H9 (cell line): Measurements from ENCODE around the gene CD7. TPM values are rescaled to one million over a fixed set of nuclear protein-coding genes. Genes with fewer than 3 reads are reported as not detected.

Source experiments
- DNase-seq: peaks from one replicate; pipeline ENCODE4 v3.0.0-alpha.2; 2017
- H2AFZ ChIP-seq: one replicate; pipeline ENCODE4 v1.6.1; 2013; ENCODE audit warnings: mild to moderate bottlenecking, low read length, control low read depth, moderate library complexity
- H2AK5ac ChIP-seq: 2 replicates; pipeline ENCODE4 v1.6.1; 2013; ENCODE audit warnings: low read length, control low read depth, mixed read lengths; ENCODE audit not compliant: insufficient read length
- H2BK120ac ChIP-seq: one replicate; pipeline ENCODE4 v1.6.1; 2013; ENCODE audit warnings: low read depth, mild to moderate bottlenecking, low read length, control low read depth, inconsistent platforms; ENCODE audit not compliant: poor library complexity, severe bottlenecking
- H2BK12ac ChIP-seq: 2 replicates; pipeline ENCODE4 v1.6.1; 2013; ENCODE audit warnings: low read length, control low read depth, mixed read lengths, low read depth; ENCODE audit not compliant: insufficient read length
- H2BK15ac ChIP-seq: 2 replicates; pipeline ENCODE4 v1.6.1; 2013; ENCODE audit warnings: low read depth, low read length, control low read depth
- H2BK20ac ChIP-seq: one replicate; pipeline ENCODE4 v1.6.1; 2013; ENCODE audit warnings: low read depth, mild to moderate bottlenecking, low read length, control low read depth, inconsistent platforms; ENCODE audit not compliant: poor library complexity, severe bottlenecking
- H2BK5ac ChIP-seq: 2 replicates; pipeline ENCODE4 v1.6.1; 2013; ENCODE audit warnings: low read length, control low read depth, mixed read lengths; ENCODE audit not compliant: insufficient read length
- H3K14ac ChIP-seq: 2 replicates; pipeline ENCODE4 v1.6.1; 2013; ENCODE audit warnings: low read length, control low read depth; ENCODE audit not compliant: insufficient read depth
- H3K18ac ChIP-seq: 2 replicates; pipeline ENCODE4 v1.6.1; 2013; ENCODE audit warnings: low read depth, mild to moderate bottlenecking, mixed read lengths, low read length, control low read depth; ENCODE audit not compliant: insufficient read length
- H3K23ac ChIP-seq: 2 replicates; pipeline ENCODE4 v1.6.1; 2013; ENCODE audit warnings: low read length, control low read depth, mixed read lengths, low read depth; ENCODE audit not compliant: insufficient read length
- H3K23me2 ChIP-seq: 2 replicates; pipeline ENCODE4 v1.6.1; 2013; ENCODE audit warnings: low read depth, mild to moderate bottlenecking, mixed read lengths, low read length, control low read depth; ENCODE audit not compliant: insufficient read length, poor library complexity, severe bottlenecking
- H3K27ac ChIP-seq: 2 replicates; pipeline ENCODE4 v1.5.1; 2013; ENCODE audit warnings: low read length, control low read depth, mixed read lengths, low read depth; ENCODE audit not compliant: insufficient read length
- H3K27me3 ChIP-seq: 2 replicates; pipeline ENCODE4 v1.6.1; 2013; ENCODE audit warnings: low read length, control low read depth, inconsistent platforms; ENCODE audit not compliant: insufficient read depth
- H3K4ac ChIP-seq: 2 replicates; pipeline ENCODE4 v1.6.1; 2013; ENCODE audit warnings: low read depth, mild to moderate bottlenecking, control low read depth, inconsistent platforms, low read length, moderate library complexity
- H3K4me1 ChIP-seq: 2 replicates; pipeline ENCODE4 v1.6.1; 2013; ENCODE audit warnings: low read length, control low read depth, inconsistent platforms; ENCODE audit not compliant: insufficient read depth
- H3K4me2 ChIP-seq: 2 replicates; pipeline ENCODE4 v1.6.1; 2013; ENCODE audit warnings: low read length, control low read depth, mixed read lengths; ENCODE audit not compliant: insufficient read length, insufficient read depth
- H3K56ac ChIP-seq: 2 replicates; pipeline ENCODE4 v1.6.1; 2013; ENCODE audit warnings: low read depth, mild to moderate bottlenecking, mixed read lengths, low read length, control low read depth; ENCODE audit not compliant: insufficient read length
- H3K79me1 ChIP-seq: 2 replicates; pipeline ENCODE4 v1.6.1; 2013; ENCODE audit warnings: low read depth, mild to moderate bottlenecking, moderate library complexity, low read length, control low read depth, inconsistent platforms; ENCODE audit not compliant: insufficient read depth, poor library complexity, severe bottlenecking
- H3K79me2 ChIP-seq: 2 replicates; pipeline ENCODE4 v1.6.1; 2013; ENCODE audit warnings: low read length, control low read depth, inconsistent platforms; ENCODE audit not compliant: insufficient read depth
- H3K9ac ChIP-seq: 2 replicates; pipeline ENCODE4 v1.6.1; 2013; ENCODE audit warnings: low read length, control low read depth, mixed read lengths; ENCODE audit not compliant: insufficient read length; ENCODE audit errors: extremely low read depth
- H3K9me3 ChIP-seq: one replicate; pipeline ENCODE4 v1.6.1; 2013; ENCODE audit warnings: low read depth, low read length, inconsistent platforms; ENCODE audit not compliant: control insufficient read depth
- H3T11ph ChIP-seq: one replicate; pipeline ENCODE4 v1.6.1; 2013; ENCODE audit warnings: mild to moderate bottlenecking, low read length, control low read depth, inconsistent platforms
- H4K20me1 ChIP-seq: one replicate; pipeline ENCODE4 v1.6.1; 2013; ENCODE audit not compliant: control insufficient read depth, insufficient read length, insufficient read depth
- H4K5ac ChIP-seq: 2 replicates; pipeline ENCODE4 v1.6.1; 2013; ENCODE audit warnings: low read depth, mild to moderate bottlenecking, mixed read lengths, low read length, control low read depth; ENCODE audit not compliant: insufficient read length
- H4K8ac ChIP-seq: replicated peaks from 2 replicates; pipeline ENCODE4 v1.6.1; 2013; ENCODE audit warnings: low read length, control low read depth, mixed read lengths, low read depth; ENCODE audit not compliant: insufficient read length
- H4K91ac ChIP-seq: 2 replicates; pipeline ENCODE4 v1.6.1; 2013; ENCODE audit warnings: low read depth, mild to moderate bottlenecking, moderate library complexity, mixed read lengths, low read length, control low read depth; ENCODE audit not compliant: insufficient read length
- H3K27ac Mint-ChIP-seq, 3 experiments: 2 replicates in 2 of 3; 3 replicates in 1 of 3; pipeline ENCODE4 v1.8.0; 2020 to 2021; ENCODE audit warnings: mixed read lengths in 3 of 3, mild to moderate bottlenecking in 1 of 3, moderate library complexity in 1 of 3
- H3K27me3 Mint-ChIP-seq: 2 replicates; pipeline ENCODE4 v1.8.0; 2021; ENCODE audit warnings: low read depth, mild to moderate bottlenecking, moderate library complexity, mixed read lengths
- H3K36me3 Mint-ChIP-seq, 3 experiments: 2 replicates in 2 of 3; 3 replicates in 1 of 3; pipeline ENCODE4 v1.8.0; 2020 to 2021; ENCODE audit warnings: low read depth in 3 of 3, mixed read lengths in 3 of 3; ENCODE audit not compliant: insufficient read depth in 1 of 3
- H3K4me1 Mint-ChIP-seq, 2 experiments: 2 replicates each; pipeline ENCODE4 v1.8.0; 2020; ENCODE audit warnings: mixed read lengths in 2 of 2
- H3K4me3 Mint-ChIP-seq, 2 experiments: 2 replicates in 1 of 2; 3 replicates in 1 of 2; pipeline ENCODE4 v1.8.0; 2020 to 2021; ENCODE audit warnings: mild to moderate bottlenecking in 2 of 2, mixed read lengths in 2 of 2, moderate library complexity in 1 of 2
- H3K9me3 Mint-ChIP-seq, 2 experiments: 2 replicates in 1 of 2; 3 replicates in 1 of 2; pipeline ENCODE4 v1.8.0; 2020; ENCODE audit warnings: mild to moderate bottlenecking in 2 of 2, mixed read lengths in 2 of 2, moderate library complexity in 1 of 2
- WGBS: extraction: QIAGEN DNeasy Blood & Tissue Kit; methylation state at CpG from one replicate; pipeline ENCODE4 v1.1.7; 2013; ENCODE audit warnings: missing lambda C conversion rate, low lambda C conversion rate, mixed read lengths; ENCODE audit not compliant: insufficient read length; ENCODE audit errors: extremely low coverage; 5-methylcytosine and 5-hydroxymethylcytosine counted together
- total RNA-seq: library from RNA; stranded (reverse); gene quantifications from 2 replicates; pipeline ENCODE4 v1.2.1, GENCODE V29; 2021
- TF ChIP-seq, protein P1 (sequence below): fragments of 200-600 bp; sonication (generic); conservative IDR thresholded peaks from 3 replicates; pipeline ENCODE4 v1.8.0; 2021; ENCODE audit warnings: antibody characterized with exemption, mild to moderate bottlenecking

Gene CD7
- total RNA-seq, 1 experiment from 2014 or later, result 0.35 TPM

- H3K4me3 Mint-ChIP-seq, result no peak overlapping the region; a peak in 1 of 5 replicates
- Histone ChIP-seq H3K4me2 (no peak overlapping the region), H3K9me3 (no peaks in the 10 kb centered on the region), H4K5ac (no peak overlapping the region), H3K79me1 (no peaks in the 10 kb centered on the region), H3T11ph (no peak overlapping the region), H2BK20ac (no peak overlapping the region), H2BK5ac (no peak overlapping the region), H3K56ac (no peak overlapping the region), H3K9ac (no peak overlapping the region), H3K4me1 (peaks cover 2% of the 10 kb centered on the region; the same call in 1 of the 2 replicates), H3K79me2 (no peaks in the 10 kb centered on the region), H3K4ac (no peak overlapping the region), H2AK5ac (no peak overlapping the region), H4K91ac (no peak overlapping the region), H4K20me1 (no peaks in the 10 kb centered on the region), H2BK12ac (no peak overlapping the region), H3K27me3 (no peaks in the 10 kb centered on the region), H3K27ac (no peak overlapping the region), H2BK15ac (no peak overlapping the region), H3K14ac (no peak overlapping the region), H2AFZ (no peak overlapping the region), H3K23ac (no peak overlapping the region), H3K23me2 (no peaks in the 10 kb centered on the region), H2BK120ac (no peak overlapping the region), H3K18ac (no peak overlapping the region), H4K8ac (no peak overlapping the region)
- no peaks in the 10 kb centered on the region for H3K9me3 Mint-ChIP-seq
- H3K27me3 Mint-ChIP-seq, result peaks cover 6% of the 10 kb centered on the region
- no peak overlapping the region; a peak in 1 of 7 replicates for H3K27ac Mint-ChIP-seq
- peaks cover 2 to 20% of the 10 kb centered on the region in 2 experiments for H3K4me1 Mint-ChIP-seq
- TF ChIP-seq, protein P1, sequence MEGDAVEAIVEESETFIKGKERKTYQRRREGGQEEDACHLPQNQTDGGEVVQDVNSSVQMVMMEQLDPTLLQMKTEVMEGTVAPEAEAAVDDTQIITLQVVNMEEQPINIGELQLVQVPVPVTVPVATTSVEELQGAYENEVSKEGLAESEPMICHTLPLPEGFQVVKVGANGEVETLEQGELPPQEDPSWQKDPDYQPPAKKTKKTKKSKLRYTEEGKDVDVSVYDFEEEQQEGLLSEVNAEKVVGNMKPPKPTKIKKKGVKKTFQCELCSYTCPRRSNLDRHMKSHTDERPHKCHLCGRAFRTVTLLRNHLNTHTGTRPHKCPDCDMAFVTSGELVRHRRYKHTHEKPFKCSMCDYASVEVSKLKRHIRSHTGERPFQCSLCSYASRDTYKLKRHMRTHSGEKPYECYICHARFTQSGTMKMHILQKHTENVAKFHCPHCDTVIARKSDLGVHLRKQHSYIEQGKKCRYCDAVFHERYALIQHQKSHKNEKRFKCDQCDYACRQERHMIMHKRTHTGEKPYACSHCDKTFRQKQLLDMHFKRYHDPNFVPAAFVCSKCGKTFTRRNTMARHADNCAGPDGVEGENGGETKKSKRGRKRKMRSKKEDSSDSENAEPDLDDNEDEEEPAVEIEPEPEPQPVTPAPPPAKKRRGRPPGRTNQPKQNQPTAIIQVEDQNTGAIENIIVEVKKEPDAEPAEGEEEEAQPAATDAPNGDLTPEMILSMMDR, result no peak
- no peaks in the 10 kb centered on the region for H3K36me3 Mint-ChIP-seq
- WGBS, result no CpG with 5 or more reads among the region's 7 CpGs
- DNase-seq, result no peak
Observed at GRCh38 chr17:82354804-82355308, 37.4 kb upstream of the CD7 start.
